H1 (cell line): ENCODE data around the gene DLL1. TPM values are rescaled to one million over a fixed set of nuclear protein-coding genes. Genes with fewer than 3 reads are reported as not detected.

Source experiments
- CEBPB ChIP-seq: IDR thresholded peaks from 2 replicates; pipeline ENCODE4 v1.6.1; 2012; ENCODE audit warnings: low read depth, low read length
- KDM1A ChIP-seq: fragments of 200-600, 300-600 bp; sonication (generic); IDR thresholded peaks from 2 replicates; pipeline ENCODE4 v1.7.1; 2016; ENCODE audit warnings: mild to moderate bottlenecking, low read length, borderline replicate concordance
- SP2 ChIP-seq: IDR thresholded peaks from 2 replicates; pipeline ENCODE4 v1.6.1; 2012; ENCODE audit warnings: mild to moderate bottlenecking, low read length, inconsistent platforms
- SP4 ChIP-seq: IDR thresholded peaks from 2 replicates; pipeline ENCODE4 v1.6.1; 2012; ENCODE audit warnings: low read length, inconsistent platforms
- TAF1 ChIP-seq: IDR thresholded peaks from 2 replicates; pipeline ENCODE4 v1.6.1; 2011; ENCODE audit warnings: mild to moderate bottlenecking, low read depth, low read length
- polyA plus RNA-seq, 7 experiments: library from polyadenylated mRNA; depleted of rRNA in 3 of 7; stranded (reverse) in 5 of 7; unstranded in 2 of 7; fragments of >200 nt in 5 of 7; fragments of 200-250 nt in 2 of 7; gene quantifications; 1 replicate in 5 of 7; 2 replicates in 1 of 7; 4 replicates in 1 of 7; pipeline versions ENCODE4 v1.2.1 to v1.2.3, GENCODE V29; 2011 to 2013; ENCODE audit warnings: missing spikeins in 2 of 7, mixed read lengths in 2 of 7
- total RNA-seq: library from RNA; stranded (reverse); fragmentation: NEBNext Ultra II Directional; extraction: Animal tissue kit (Norgen Biotek cat#: 25700); gene quantifications from 2 replicates; pipeline ENCODE4 v1.2.1, GENCODE V29; 2021

Gene DLL1
- total and polyA plus RNA-seq, 2 of the 8 experiments (the other 6 are each of a cell fraction or from before 2014, with no cell fraction given): 1.7 to 3.8 TPM

DNA sequence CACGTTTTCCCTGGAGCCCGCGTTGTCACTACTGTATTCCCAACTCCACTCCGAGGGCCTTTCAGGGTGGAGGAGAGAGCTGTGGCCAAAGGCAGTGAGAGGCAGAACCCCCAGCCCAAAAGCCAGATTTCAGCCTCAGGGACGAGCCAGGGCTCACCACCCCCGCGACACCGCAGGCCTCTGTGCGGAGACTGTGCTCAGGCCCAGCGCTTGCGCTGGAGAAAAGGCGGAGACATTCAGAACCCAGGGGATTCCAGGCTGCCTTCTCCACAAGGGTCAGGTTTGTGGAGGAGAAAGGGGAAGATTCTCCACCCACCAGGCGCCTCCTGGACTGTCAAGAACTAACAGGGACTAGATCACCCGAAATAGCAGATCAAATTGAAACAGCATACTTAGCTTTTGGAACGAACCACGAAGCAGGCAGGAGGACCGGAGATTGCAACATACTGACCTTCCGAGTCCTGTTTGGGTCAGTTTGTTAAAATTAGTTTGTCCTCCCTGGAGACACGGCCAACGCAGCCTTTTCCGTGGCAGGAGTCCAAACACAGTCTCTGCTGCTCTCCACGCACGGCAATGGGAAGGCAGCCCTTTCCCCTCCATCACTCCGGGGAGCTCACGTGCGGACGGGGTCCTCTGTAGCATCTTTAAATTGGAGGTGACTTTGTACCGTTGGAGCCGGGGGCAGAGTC is 14.4 kb downstream of the DLL1 start (continued):
- TF ChIP-seq KDM1A (no peak), SP4 (no peak), CEBPB (no peak), SP2 (no peak), TAF1 (no peak)
